Measurements from ENCODE around the gene NAP1L1. TPM values are rescaled to one million over a fixed set of nuclear protein-coding genes. Genes with fewer than 3 reads are reported as not detected.

The NAP1L1 gene
- total RNA-seq, 1 donor from 2014 or later = 552 TPM

DNA sequence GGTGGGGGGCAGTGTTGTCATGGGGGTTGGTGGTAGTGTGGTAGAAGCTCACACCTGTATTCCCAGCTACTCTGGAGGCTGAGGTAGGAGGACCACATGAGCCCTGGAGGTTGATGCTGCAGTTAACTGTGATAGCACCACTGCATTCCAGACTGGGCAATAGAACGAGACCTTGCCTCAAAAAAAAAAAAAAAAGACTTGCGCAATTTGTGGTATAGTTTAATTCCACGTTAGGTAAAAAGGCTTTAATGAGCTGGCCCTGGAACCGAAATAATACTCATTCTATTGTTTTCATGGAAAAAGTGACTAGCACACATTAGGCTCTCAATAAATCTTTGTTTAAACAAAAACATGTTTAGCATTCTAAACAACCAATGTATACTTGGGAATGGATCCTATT is 25.4 kb upstream of the NAP1L1 start:
- H3K27me3 Mint-ChIP-seq (ENCODE audit: unreplicated experiment) = no peaks in the 10 kb centered on the region
- no peak overlapping the region for H3K27ac Mint-ChIP-seq (ENCODE audit: unreplicated experiment)
- peaks cover 13% of the 10 kb centered on the region for H3K4me1 Mint-ChIP-seq (ENCODE audit: unreplicated experiment)
- no peak for DNase-seq (ENCODE audit: extremely low spot score, unreplicated experiment)
- TF ChIP-seq, protein P1, sequence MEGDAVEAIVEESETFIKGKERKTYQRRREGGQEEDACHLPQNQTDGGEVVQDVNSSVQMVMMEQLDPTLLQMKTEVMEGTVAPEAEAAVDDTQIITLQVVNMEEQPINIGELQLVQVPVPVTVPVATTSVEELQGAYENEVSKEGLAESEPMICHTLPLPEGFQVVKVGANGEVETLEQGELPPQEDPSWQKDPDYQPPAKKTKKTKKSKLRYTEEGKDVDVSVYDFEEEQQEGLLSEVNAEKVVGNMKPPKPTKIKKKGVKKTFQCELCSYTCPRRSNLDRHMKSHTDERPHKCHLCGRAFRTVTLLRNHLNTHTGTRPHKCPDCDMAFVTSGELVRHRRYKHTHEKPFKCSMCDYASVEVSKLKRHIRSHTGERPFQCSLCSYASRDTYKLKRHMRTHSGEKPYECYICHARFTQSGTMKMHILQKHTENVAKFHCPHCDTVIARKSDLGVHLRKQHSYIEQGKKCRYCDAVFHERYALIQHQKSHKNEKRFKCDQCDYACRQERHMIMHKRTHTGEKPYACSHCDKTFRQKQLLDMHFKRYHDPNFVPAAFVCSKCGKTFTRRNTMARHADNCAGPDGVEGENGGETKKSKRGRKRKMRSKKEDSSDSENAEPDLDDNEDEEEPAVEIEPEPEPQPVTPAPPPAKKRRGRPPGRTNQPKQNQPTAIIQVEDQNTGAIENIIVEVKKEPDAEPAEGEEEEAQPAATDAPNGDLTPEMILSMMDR (IDR thresholded peaks at IDR 0.05) = no peak
- H3K4me3 Mint-ChIP-seq (ENCODE audit: unreplicated experiment) = no peak overlapping the region
- no peaks in the 10 kb centered on the region for H3K36me3 Mint-ChIP-seq (ENCODE audit: unreplicated experiment)
- no peaks in the 10 kb centered on the region for H3K9me3 Mint-ChIP-seq (ENCODE audit: unreplicated experiment)

DNA sequence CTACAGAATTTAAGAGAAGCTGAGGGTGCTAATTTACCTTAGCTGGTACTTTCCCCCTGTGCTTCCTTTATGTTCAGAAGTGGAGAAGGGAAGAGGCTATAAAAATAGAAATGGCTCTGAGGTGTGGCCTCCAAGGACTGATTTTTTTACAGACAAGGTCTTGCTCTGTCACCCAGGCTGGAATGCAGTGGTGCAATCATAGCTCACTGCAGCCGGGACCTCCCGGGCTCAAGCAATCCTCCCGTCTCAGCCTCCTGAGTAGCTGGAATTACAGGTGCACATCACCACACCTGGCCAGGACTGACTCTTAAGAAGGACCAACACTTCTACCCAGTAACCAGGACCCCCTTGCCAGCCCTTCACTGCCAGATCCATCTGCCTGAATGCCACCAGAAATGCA is 23.9 kb upstream of the NAP1L1 start:
- no peaks in the 10 kb centered on the region for H3K36me3 Mint-ChIP-seq (ENCODE audit: unreplicated experiment)
- TF ChIP-seq, protein P1 (IDR thresholded peaks at IDR 0.05) = no peak
- H3K27ac Mint-ChIP-seq (ENCODE audit: unreplicated experiment) = no peak overlapping the region
- H3K4me1 Mint-ChIP-seq (ENCODE audit: unreplicated experiment) = peaks cover 1% of the 10 kb centered on the region
- no peak for DNase-seq (ENCODE audit: extremely low spot score, unreplicated experiment)
- H3K4me3 Mint-ChIP-seq (ENCODE audit: unreplicated experiment) = no peak overlapping the region
- no peaks in the 10 kb centered on the region for H3K27me3 Mint-ChIP-seq (ENCODE audit: unreplicated experiment)
- no peaks in the 10 kb centered on the region for H3K9me3 Mint-ChIP-seq (ENCODE audit: unreplicated experiment)

DNA sequence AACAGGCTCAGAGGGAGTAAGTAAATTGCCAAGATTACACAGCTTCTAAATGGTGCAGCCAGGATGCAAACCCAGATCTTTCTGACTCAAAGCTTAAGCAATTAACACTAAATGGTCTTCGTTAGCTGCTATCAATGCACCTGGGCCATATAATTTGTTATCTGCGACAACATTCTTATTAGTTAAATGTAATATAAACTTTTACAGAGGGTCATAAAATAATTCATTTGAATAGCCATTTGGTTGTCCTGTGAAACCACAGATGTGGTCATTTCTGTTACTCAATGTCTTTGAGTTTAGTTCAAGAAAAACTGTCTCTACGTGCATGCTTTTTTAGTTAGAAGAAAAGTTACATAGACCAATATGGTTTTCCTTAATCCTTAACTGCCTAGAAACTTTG is 22.1 kb upstream of the NAP1L1 start:
- Mint-ChIP-seq H3K36me3 (ENCODE audit: unreplicated experiment) (no peaks in the 10 kb centered on the region), H3K9me3 (ENCODE audit: unreplicated experiment) (no peaks in the 10 kb centered on the region), H3K4me1 (ENCODE audit: unreplicated experiment) (no peaks in the 10 kb centered on the region), H3K4me3 (ENCODE audit: unreplicated experiment) (no peak overlapping the region), H3K27ac (ENCODE audit: unreplicated experiment) (no peak overlapping the region), H3K27me3 (ENCODE audit: unreplicated experiment) (no peaks in the 10 kb centered on the region)
- TF ChIP-seq, protein P1 (IDR thresholded peaks at IDR 0.05) = no peak
- no peak for DNase-seq (ENCODE audit: extremely low spot score, unreplicated experiment)

DNA sequence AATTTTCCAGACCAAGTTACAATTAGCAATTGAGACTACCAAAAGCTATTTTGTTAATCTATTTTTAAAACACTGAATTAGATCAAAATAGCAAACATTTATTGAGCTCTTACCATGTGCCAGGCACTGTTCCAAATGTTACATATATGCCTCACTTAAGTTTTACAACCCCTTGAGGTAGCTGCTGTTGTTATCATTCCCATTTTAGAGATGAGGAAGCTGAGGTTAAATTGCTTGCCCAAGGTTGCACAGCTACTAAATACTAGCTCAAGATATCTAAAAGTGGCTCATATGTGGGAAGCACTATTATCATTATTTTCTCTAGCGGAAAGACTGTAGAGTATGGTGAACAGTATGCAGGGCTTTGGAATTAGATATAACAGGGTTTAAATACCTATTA is 19.5 kb upstream of the NAP1L1 start:
- Mint-ChIP-seq H3K36me3 (ENCODE audit: unreplicated experiment) (no peaks in the 10 kb centered on the region), H3K9me3 (ENCODE audit: unreplicated experiment) (no peaks in the 10 kb centered on the region), H3K4me1 (ENCODE audit: unreplicated experiment) (no peaks in the 10 kb centered on the region), H3K27me3 (ENCODE audit: unreplicated experiment) (no peaks in the 10 kb centered on the region), H3K27ac (ENCODE audit: unreplicated experiment) (no peak overlapping the region), H3K4me3 (ENCODE audit: unreplicated experiment) (no peak overlapping the region)
- no peak for DNase-seq (ENCODE audit: extremely low spot score, unreplicated experiment)
- TF ChIP-seq, protein P1 (IDR thresholded peaks at IDR 0.05) = no peak

DNA sequence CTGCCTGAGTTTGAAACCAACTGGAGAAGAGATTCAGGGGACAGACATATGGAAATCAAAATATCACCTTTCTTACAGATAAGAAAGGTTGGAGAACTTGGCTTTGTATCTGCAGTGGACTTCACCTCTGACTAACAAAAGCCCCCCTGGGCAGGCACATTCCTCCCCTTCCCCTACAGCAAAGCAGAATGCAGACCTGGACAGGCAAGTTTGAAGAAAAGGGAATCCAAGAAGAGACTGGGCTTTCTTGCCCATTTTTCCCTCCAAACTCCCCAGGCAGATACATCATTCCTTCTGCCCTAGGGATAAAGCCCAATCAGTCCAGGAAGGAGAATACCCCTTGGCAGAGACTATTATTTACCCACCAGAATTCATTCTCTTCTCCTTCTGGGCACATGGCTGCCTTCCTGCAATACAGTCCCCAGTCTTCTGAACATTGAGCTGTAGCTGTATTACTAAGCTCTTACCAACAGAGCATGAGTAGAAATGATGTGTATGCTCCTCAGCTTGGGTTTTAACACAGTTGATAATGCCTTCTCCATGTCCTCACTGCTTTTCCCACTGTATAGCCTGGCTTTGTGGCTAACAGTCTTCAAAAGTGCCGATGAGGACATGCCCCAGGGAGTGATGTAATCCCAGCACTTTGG is 17.4 kb upstream of the NAP1L1 start:
- no peak for DNase-seq (ENCODE audit: extremely low spot score, unreplicated experiment)
- Mint-ChIP-seq H3K4me1 (ENCODE audit: unreplicated experiment) (no peaks in the 10 kb centered on the region), H3K27ac (ENCODE audit: unreplicated experiment) (no peak overlapping the region), H3K4me3 (ENCODE audit: unreplicated experiment) (no peak overlapping the region), H3K27me3 (ENCODE audit: unreplicated experiment) (no peaks in the 10 kb centered on the region), H3K36me3 (ENCODE audit: unreplicated experiment) (no peaks in the 10 kb centered on the region), H3K9me3 (ENCODE audit: unreplicated experiment) (no peaks in the 10 kb centered on the region)
- TF ChIP-seq, protein P1 (IDR thresholded peaks at IDR 0.05) = no peak

All from osteocyte (in vitro differentiated cells).